Stomach (tissue), 4 donors: ENCODE results near the gene BCL11B.

Experiments
- CTCF ChIP-seq, 7 experiments: fragments of 450-650 bp in 4 of 7; fragments of 200-600 bp in 3 of 7; sonication (generic) in 3 of 7; IDR thresholded peaks; one replicate each; pipeline ENCODE4 v1.5.1; 2016 to 2019; ENCODE audit warnings: antibody characterized with exemption in 7 of 7, control low read depth in 2 of 7, mild to moderate bottlenecking in 1 of 7
- EP300 ChIP-seq: sonication (generic); formaldehyde crosslinking; IDR thresholded peaks from one replicate; pipeline ENCODE4 v1.6.1; 2017; ENCODE audit warnings: antibody characterized with exemption
- POLR2A ChIP-seq, 4 donors: fragments of 450-650 bp; IDR thresholded peaks; one replicate each; pipeline ENCODE4 v1.6.1; 2016; ENCODE audit warnings: antibody characterized with exemption in 4 of 4, control low read depth in 2 of 4, mild to moderate bottlenecking in 1 of 4, moderate library complexity in 1 of 4
- POLR2AphosphoS5 ChIP-seq, 3 donors: sonication (generic); formaldehyde crosslinking; IDR thresholded peaks; one replicate each; pipeline ENCODE4 v1.6.1; 2016; ENCODE audit warnings: antibody characterized with exemption in 3 of 3

- TF ChIP-seq CTCF (IDR thresholded peaks at IDR 0.05), result no peak
- no peak for TF ChIP-seq POLR2A (IDR thresholded peaks at IDR 0.05)
- TF ChIP-seq EP300, result no peak
- no peak for TF ChIP-seq POLR2AphosphoS5 (IDR thresholded peaks at IDR 0.05)
These were observed 24.2 kb downstream of the BCL11B start for GRCh38 chr14:99247772-99248171.
